NCI-H1105 treated with DMSO at 0.1 percent for 48 hours (cell line): Measurements from ENCODE around the gene ACOT9.
A peak's percentile ranks its signal among the peaks of the same experiment; 100 is the strongest.
"Not testable (repeated sequence)": the region's sequence is repeated elsewhere in the genome, so short reads cannot be mapped to it uniquely, and the experiment has no call there.

Experiments used
- DNase-seq: peaks from one replicate; lab custom pipeline; 2025; lab: John Stamatoyannopoulos, UW

Gene ACOT9

DNA sequence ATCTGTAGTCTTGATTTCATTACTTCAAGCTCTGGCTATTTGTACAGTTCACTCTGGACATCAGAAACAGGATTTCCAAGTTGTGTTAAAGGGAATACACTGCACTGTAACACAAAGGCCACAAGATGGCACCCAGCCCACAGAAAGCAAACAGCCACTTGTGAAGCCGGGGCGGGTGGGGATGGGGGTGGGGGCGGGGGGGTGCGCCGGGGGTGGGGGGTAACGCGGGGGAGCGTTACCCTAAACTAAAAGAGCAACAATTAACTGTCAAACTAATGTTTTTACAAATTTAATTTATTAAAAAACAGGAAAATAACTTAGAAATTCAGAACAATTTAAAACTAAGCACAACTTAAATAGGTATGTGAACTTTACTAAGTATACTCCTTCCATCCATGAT, 48.5 kb downstream of the ACOT9 start:
- DNase-seq, result peak; percentile 27

DNA sequence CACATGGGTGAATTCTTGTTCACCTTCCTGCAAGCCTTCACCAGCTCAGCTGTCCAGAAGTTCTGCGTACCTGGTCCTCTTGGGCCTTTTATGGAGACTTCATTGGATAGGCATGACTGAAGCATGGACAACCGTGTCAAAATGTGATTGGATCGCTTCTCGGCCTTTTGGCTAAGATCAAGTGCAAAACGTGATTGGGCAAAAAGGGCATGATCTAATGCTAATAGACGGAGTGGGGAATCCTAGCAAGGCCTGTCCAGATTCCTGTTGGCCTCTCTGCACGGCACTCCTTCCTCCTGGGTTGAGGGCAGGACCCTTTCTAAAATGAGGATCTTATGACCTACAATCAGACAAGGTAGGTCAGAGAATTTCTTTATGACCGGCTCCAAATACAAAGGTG, 50.9 kb downstream of the ACOT9 start:
- DNase-seq, result no peak

DNA sequence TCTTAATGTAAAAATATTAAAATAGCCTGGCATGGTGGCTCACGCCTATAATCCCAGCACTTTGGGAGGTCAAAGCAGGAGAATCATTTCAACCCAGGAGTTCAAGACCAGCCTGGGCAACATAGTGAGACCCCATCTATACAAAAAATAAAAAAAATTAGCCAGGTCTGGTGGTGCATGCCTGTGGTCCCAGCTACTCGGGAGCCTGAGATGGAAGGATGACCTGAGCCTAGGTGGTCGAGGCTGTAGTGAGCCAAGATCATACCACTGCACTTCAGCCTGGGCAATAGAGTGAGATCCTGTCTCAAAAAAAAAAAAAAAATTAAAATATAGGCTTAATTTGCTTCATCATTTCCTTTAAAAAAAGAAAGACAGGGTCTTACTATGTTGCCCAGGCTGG, 66.6 kb downstream of the ACOT9 start:
- not testable (repeated sequence) for DNase-seq

DNA sequence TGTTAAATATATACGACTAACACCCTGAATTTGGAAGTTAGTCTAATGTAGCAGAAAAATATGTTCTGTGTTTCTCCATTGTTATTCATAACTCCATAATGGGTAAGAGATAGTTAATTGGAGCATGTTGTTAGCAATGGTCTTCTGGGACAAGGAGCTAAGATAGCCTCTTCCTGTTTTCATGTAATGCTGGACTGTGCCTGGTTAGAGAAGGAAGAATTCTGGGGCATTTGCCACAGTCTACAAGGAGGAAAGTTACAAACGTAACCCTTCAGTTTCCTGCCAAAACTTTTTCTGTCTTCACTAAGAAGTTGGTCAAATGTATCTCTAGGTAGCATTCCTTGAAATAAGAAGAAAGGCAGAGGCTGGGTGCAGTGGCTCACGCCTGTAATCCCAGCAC, 70.0 kb downstream of the ACOT9 start:
- no peak for DNase-seq

DNA sequence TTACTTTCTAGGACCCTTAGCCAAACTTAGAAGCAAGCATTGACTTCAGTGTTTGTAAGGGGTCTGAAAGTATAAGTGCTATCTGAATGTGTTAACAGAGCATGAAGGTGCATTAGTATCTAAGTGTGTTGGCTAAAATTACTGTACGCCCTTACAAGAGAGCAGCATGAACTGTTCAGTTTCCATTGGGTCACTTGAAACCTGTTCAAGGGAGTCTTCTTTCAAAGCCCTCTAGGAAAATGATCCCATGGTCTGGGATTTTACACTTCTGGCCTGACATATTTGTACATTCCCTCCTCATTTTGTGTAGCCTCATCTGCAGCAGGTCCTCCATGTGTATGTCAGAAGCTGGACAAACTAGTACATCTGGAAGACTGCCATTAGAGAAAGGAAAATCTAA, 72.5 kb downstream of the ACOT9 start:
- DNase-seq, result no peak

DNA sequence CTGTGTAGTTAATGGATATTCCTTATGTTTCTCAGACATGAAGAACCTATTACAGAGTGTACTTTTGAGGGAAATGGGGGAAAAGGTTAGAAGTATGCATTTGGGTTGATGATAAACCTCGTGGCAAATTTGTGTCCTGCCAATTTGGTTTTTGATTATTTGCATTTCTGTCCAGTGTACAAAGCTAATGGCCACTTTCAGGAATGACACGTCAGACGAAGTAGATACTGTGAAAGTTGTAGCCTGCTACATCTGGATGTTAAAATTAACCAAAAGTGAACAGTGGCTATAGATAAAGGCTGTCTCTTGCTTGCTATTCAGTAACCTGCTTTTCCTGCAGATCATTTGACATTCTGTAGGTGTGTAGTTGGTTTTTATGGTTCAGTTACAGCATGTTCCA, 74.7 kb downstream of the ACOT9 start:
- DNase-seq, result no peak

DNA sequence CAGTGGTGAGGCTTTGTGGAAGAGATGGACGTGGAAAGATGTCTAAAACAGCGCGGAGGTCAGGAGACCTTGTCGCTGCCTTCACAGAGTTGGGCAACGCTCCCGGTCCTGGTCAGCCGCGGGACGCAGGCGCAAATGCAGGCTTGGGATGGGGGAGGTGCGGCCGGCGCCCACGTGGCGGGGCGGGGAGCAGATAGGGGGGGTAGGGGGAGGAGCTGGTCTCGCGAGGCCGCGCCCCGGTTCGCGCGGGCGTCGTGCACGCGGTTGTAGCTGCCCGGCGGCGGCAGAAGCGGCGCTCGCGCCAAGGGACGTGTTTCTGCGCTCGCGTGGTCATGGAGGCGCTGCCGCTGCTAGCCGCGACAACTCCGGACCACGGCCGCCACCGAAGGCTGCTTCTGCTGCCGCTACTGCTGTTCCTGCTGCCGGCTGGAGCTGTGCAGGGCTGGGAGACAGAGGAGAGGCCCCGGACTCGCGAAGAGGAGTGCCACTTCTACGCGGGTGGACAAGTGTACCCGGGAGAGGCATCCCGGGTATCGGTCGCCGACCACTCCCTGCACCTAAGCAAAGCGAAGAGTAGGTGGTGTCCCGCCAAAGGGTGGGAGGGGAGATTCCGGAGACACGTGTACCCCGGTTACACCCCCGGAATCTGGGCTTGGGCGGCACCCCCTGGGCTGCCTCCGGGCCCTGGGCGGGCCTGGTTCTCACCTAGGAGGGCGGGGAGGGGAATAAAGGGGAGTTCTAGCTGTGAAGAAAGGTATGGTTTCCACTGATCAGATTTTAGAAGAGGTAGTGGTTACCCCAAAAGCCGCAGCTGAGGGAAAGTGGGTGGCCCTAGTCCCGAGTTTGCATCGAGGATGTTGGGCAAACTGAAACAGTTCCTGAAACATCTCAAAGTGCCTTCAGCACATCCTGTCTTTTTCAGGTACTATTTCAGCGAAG, 75.6 kb downstream of the ACOT9 start, which contains the start of gene PRDX4:
PRDX4 (plus strand) TSS at position 255 of the 939 bp plus-strand sequence; CDS start at position 333, 78 bp downstream.
- DNase-seq, result peak; percentile 68

DNA sequence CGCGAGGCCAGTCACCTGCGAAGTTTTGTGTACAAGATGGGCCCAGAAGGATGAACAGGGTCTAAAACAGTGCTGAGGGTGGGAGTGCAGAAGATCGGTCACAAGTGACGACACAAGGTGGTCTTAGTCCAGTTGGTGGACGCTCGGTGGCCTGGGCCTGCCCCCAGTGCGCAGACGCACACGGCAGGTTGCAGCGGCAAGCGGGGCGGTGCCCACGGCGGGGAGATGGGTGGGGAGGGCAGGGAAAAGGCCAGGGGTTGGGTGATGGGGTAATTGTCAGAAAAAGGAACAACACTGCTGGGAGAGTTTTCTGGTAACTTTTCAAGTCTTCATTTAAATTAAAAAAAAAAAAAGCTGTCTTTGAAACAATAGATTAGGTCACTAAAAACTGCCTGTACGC, 76.8 kb downstream of the ACOT9 start:
- no peak for DNase-seq

DNA sequence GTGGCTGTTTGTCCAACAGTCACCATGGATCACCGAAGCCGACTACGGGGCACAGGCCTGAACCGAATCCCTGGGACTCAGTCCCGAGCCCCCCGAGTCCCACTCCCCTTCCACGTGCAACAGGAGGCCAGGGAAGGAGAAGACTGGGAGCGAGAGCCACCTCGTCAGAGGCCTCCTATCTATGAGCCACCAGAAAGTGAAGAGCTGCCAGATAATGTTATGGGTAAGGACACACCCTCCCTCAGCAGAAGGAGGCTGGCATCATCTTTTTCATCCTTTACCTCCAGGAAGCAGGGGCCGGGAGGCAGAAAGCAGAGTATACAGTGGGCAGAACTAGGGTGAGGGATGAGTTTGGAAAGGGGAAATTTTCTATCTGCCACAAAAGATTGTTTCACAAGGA, 78.6 kb downstream of the ACOT9 start:
- no peak for DNase-seq

DNA sequence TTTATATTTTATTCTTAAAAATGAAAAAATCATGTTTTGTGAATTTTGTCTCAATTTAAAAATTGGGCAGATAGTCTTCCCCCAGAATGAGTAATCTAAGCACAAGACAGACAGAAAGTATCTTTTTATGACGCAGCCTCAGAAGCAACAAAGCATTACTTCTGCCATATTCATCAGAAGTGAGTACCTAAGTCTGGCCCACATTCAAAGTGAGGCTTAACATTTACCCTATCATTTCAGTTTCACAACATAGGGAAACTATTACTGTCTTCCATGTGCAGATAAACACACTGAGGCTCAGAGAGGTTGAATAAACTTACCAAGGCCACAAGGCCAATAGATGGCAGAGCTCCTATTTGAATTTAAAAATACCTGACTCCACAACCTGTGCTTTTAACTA, 80.2 kb downstream of the ACOT9 start:
- no peak for DNase-seq

DNA sequence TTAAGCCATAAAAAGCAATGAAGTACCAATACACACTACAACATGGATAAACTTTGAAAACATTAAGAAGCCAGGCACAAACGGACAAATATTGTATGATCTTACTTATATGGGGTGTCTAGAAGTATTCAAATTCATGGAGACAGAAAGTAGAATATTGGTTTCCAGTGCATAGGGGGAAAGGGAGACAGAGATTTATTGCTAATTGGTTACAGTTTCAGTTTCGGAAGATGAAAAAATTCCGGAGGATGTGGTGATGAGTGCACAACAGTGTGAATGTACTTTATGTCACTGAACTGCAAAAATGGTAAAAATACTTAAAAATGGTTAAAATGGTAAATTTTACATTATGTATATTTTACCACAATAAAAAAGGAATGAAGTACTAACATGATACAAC, 80.9 kb downstream of the ACOT9 start:
- DNase-seq, result no peak

DNA sequence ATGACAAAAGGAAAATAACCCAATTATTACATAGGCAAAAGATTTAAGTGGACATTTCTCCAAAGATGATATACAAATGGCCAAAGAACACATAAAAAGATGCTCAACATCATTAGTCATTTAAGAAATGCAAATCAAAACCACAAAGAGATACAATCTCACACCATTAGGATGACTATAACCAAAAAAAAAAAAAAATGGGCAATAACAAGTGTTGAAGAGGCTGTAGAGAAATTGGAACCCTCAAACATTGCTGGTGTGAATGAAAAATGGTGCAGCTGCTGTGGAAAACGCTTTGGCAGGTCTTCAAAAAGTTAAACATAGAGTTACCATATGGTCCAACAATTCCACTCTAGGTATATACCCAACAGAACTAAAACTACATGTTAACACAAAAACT, 81.4 kb downstream of the ACOT9 start:
- no peak for DNase-seq

DNA sequence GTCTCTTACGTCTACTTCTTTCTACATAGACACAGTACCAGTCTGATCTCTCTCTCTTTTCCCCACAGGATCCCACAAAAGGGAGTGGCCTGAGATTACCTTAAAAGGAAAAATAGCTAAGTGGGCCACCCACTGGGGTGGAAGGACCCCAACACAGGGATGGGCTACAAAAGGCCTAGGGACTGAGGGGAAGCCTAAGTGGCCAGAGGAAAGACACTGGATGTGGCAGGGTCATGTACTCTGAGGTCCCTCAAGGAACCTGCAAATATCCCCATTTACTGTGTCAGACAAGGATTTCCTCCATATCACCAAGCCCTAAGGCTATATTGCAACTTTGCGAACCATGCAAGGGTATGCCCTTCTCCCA, 82.3 kb downstream of the ACOT9 start:
- no peak for DNase-seq

DNA sequence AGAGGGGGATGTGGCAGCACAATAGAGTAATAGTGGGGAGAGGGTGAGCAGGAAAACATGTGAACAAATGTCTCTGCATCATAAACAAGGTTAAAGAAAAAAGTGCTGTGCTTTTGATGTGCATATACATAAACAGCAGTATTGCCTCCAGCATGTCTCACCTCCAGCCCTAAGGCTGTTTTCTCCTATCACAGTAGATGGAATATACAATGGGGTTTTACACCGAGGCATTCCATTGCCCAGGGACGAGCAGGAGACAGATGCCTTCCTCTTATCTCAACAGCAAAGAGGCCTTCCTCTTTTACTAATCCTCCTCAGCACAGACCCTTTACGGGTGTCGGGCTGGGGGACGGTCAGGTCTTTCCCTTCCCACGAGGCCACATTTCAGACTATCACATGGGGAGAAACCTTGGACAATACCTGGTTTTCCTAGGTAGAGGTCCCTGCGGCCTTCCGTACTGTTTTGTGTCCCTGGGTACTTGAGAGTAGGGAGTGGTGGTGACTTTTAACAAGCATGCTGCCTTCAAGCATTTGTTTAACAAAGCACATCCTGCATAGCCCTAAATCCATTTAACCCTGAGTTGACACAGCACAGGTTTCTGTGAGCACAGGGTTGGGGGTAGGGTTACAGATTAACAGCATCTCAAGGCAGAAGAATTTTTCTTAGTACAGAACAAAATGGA, 82.9 kb downstream of the ACOT9 start:
- not testable (repeated sequence) for DNase-seq

DNA sequence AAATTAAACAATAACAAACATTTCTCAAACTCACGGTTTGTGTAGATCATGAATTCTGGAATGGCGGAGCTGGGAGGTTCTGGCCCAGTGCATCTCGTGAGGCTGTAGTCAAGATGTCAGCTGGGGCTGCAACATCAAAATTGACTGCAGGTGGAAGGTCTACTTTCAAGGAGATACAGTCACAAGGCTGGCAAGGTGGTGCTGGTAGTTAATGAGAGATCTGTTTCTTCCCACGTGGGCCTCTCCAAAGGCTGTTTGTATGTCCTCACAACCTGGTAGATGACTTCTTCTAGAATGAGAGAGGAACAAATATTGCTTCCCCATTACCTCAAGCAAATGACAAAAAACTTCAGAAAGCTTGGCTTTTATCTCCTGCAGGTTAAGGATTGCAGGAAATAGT, 83.7 kb downstream of the ACOT9 start:
- DNase-seq, result no peak

DNA sequence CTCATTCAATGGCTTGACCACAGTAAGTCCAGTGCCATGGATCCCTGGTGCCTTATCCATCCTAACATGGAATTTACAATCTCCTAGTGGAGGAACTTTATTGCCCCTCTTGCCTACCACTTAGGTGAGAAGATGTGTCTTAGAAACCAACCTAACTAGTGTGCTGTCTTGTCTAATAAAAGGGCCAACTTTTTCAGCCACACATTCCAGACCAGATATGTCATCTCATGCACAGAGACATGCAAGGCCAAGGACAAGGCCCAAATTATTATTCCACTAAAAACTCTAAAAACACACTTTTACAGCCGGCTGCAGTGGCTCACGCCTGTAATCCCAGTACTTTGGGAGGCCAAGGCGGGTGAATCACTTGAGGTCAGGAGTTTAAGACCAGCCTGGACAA, 86.4 kb downstream of the ACOT9 start:
- DNase-seq, result no peak

DNA sequence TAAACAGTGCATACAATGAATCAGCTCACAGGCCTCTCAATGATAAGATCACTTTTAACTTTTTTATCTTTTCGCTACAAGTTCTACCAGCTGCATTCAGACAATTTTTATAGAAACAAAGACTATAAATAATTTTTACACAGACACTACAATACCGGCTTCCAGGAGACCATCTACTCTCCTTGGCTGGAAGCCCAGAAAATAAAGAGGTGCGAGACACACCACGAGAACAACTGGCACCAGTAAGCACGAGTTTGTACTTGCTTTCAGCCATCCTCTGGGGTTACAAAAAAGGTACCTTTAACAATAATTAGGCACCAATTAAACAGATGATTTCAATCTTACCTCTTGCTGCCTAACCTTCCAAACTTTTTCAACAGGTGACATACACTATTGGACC, 87.0 kb downstream of the ACOT9 start:
- peak; percentile 93 for DNase-seq
